ENCODE measurements around the gene NDUFB6.

Gene NDUFB6

GRCh38 chr9:32516241-32516640 is 56.7 kb downstream of the NDUFB6 start:
- DNase-seq, result no peak

GRCh38 chr9:32508728-32509127 is 64.2 kb downstream of the NDUFB6 start:
- no peak for DNase-seq

- DNase-seq, result no peak
Observed at GRCh38 chr9:32503008-32503407, 70.0 kb downstream of the NDUFB6 start.

Measured in OCI-M1 (cell line).